ENCODE data around the gene ME3.
"Not testable (repeated sequence)": the region's sequence is repeated elsewhere in the genome, so short reads cannot be mapped to it uniquely, and the experiment has no call there.

Gene ME3

DNA sequence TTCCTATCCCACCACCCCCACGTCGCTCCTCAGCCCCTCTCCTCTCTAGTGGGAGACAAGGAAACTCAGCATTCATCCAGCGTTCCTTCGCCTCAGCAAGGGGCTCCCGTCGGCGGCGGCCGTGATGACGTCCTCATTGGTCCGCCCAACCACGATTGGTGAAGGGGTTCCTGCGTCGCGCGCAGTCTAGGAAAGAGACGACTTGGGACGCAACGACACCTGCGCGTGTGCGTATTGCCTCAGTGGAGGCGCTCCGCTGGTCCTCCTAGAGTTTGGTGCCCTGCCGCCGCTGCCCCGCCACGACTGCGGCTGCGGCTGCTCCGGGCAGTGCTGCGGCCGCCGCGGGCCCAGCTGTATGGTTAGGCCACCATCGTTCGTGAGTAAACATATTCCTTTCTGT, 241.2 kb downstream of the ME3 start:
- DNase-seq = no peak
- H3K36me3 Mint-ChIP-seq (ENCODE audit: low read depth) = peaks cover 58% of the 10 kb centered on the region
- peaks cover 71% of the 10 kb centered on the region for H3K9me3 Mint-ChIP-seq
- no peak for TF ChIP-seq CTCF (IDR thresholded peaks at IDR 0.05)
- no peak overlapping the region for H3K27ac Mint-ChIP-seq
- H3K4me3 Mint-ChIP-seq = no peak overlapping the region
- peaks cover 8% of the 10 kb centered on the region for H3K4me1 Mint-ChIP-seq
- no peaks in the 10 kb centered on the region for H3K27me3 Mint-ChIP-seq (ENCODE audit: low read depth, poor library complexity)

DNA sequence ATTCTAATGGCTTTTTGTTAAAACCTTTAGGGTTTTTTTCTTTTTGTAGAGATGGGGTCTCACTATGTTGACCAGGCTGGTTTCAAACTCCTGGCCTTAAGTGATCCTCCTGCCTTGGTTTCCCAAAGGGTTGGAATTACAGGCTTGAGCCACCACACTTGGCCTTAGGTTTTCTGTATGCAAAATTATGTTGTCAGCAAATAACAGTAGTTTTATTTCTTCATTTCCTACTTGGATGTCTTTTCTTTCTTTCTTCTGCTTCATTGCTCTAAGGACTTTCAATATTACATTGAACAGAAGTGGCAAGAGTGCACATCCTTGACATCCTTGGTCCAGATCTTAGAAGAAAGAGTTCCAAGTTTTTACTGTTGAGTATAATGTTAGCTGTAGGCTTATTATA, 245.0 kb downstream of the ME3 start:
- TF ChIP-seq CTCF (IDR thresholded peaks at IDR 0.05) = no peak
- no peak overlapping the region for H3K27ac Mint-ChIP-seq
- peaks cover 60% of the 10 kb centered on the region for H3K36me3 Mint-ChIP-seq (ENCODE audit: low read depth)
- peaks cover 13% of the 10 kb centered on the region for H3K4me1 Mint-ChIP-seq
- no peak for DNase-seq
- no peak overlapping the region for H3K4me3 Mint-ChIP-seq
- peaks cover 63% of the 10 kb centered on the region for H3K9me3 Mint-ChIP-seq
- H3K27me3 Mint-ChIP-seq (ENCODE audit: low read depth, poor library complexity) = no peaks in the 10 kb centered on the region

- peaks cover 23% of the 10 kb centered on the region for H3K36me3 Mint-ChIP-seq (ENCODE audit: low read depth)
- H3K27me3 Mint-ChIP-seq (ENCODE audit: low read depth, poor library complexity); DNase-seq; H3K4me1 Mint-ChIP-seq; H3K4me3 Mint-ChIP-seq: not testable (repeated sequence)
- peaks cover 27% of the 10 kb centered on the region for H3K9me3 Mint-ChIP-seq
- H3K27ac Mint-ChIP-seq = peak overlapping the region; percentile 20
These were observed 248.9 kb downstream of the ME3 start for GRCh38 chr11:86423488-86423887.

DNA sequence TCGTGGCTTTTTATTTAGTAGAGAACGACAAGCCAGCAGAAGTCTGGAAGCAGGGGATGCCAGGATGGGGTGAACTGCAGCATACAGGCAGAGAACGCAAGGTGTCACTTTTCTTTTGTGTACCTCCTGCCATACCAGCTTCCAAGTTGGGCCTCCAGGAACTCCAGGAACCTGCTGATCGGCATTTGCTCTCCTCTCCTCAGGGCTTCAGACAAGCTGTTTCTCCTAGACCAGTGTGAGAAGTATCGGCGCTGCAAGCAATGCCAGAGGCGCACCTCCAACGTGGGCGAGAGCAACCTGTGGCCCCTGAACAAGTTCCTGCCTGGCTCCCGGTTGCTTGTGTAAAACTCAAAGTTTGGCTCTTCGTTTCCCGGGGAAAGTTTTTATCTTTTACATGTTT, 250.0 kb downstream of the ME3 start:
- TF ChIP-seq CTCF (IDR thresholded peaks at IDR 0.05) = no peak
- no peak for DNase-seq
- no peak overlapping the region for H3K27ac Mint-ChIP-seq
- peaks cover 5% of the 10 kb centered on the region for H3K4me1 Mint-ChIP-seq
- H3K9me3 Mint-ChIP-seq = peaks cover 16% of the 10 kb centered on the region
- no peaks in the 10 kb centered on the region for H3K27me3 Mint-ChIP-seq (ENCODE audit: low read depth, poor library complexity)
- no peak overlapping the region for H3K4me3 Mint-ChIP-seq
- peaks cover 16% of the 10 kb centered on the region for H3K36me3 Mint-ChIP-seq (ENCODE audit: low read depth)

DNA sequence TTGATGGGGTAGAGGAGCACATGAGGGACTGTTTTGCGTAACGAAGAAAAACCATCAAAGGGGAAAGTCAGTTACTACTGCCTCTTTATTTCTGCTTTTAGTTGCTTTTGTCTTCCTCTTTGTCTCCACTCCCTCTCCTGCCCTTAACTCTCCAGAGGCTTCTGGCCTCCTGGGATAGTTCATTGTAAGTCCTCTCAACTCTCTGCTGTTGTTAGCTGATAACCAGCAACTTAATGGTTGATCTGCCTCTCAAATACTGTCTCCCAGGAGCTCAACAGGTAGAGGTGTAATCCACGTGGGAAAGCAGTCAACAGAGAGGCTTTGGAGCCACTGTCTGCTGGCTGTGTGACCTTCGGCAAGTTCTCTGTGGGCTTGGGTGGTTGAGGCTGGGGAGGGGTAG, 250.5 kb downstream of the ME3 start:
- Mint-ChIP-seq H3K4me3 (no peak overlapping the region), H3K27me3 (ENCODE audit: low read depth, poor library complexity) (no peaks in the 10 kb centered on the region), H3K4me1 (peaks cover 5% of the 10 kb centered on the region), H3K27ac (no peak overlapping the region), H3K9me3 (peaks cover 12% of the 10 kb centered on the region), H3K36me3 (ENCODE audit: low read depth) (peaks cover 12% of the 10 kb centered on the region)
- DNase-seq = no peak
- TF ChIP-seq CTCF (IDR thresholded peaks at IDR 0.05) = no peak

- Mint-ChIP-seq H3K27ac (no peak overlapping the region), H3K4me3 (no peak overlapping the region)
- no peak for DNase-seq
These were observed 253.5 kb downstream of the ME3 start for GRCh38 chr11:86418917-86419316.

More at GRCh38 chr11:86418917-86419316, 253.5 kb downstream of the ME3 start:
- peaks cover 5% of the 10 kb centered on the region for H3K4me1 Mint-ChIP-seq
- H3K27me3 Mint-ChIP-seq (ENCODE audit: low read depth, poor library complexity) = no peaks in the 10 kb centered on the region
- no peak for TF ChIP-seq CTCF (IDR thresholded peaks at IDR 0.05)
- no peaks in the 10 kb centered on the region for H3K36me3 Mint-ChIP-seq (ENCODE audit: low read depth)
- no peaks in the 10 kb centered on the region for H3K9me3 Mint-ChIP-seq
